HG03558 (cell line): ENCODE results near the gene TBX4.

Experiments
- ATAC-seq: cut with Tn5 transposase; IDR thresholded peaks from one replicate; pipeline ENCODE4 v1.9.1; 2021; ENCODE audit warnings: moderate number of reproducible peaks; ENCODE audit not compliant: unreplicated experiment; ENCODE audit errors: extremely low read depth

Gene TBX4

DNA sequence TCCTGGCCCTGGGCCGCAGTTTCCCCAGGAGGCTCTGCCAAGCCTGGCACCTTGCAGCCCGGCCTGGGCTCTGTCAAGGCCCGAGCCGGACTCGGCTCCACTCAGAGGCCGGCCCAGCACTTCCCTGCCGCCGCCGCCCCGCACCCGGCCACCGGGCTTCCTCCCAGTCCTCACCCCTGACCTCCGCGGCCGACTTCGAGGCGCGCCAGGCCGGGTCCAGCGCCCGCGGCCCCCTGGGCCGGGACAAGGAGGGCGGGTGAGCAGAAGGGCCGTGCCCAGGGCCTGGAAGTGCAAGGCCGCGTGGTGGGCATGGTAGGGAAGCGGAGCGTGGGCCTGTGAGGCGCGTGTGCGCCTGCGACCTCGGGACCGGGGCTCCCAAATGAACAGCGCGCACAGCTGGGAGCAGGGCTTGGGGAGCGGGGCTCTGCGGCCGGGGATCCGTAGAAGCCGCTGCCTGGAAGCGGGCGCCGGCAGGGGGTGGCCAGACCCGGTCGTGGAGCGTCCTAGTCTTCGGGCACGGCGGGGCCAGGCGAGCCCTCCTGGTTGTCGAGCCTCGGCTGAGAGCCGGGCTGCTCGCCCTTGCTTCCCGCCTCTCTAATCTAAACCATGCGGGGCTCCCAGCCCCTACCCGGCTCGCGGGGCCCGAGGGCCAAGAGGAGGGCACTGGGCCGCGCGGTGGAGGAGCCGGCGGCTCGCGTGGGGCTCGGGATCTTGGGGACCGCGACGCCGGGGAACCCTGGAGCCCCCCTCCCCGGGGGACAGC lies 503 bp upstream of the TBX4 start:
- ATAC-seq: no peak

DNA sequence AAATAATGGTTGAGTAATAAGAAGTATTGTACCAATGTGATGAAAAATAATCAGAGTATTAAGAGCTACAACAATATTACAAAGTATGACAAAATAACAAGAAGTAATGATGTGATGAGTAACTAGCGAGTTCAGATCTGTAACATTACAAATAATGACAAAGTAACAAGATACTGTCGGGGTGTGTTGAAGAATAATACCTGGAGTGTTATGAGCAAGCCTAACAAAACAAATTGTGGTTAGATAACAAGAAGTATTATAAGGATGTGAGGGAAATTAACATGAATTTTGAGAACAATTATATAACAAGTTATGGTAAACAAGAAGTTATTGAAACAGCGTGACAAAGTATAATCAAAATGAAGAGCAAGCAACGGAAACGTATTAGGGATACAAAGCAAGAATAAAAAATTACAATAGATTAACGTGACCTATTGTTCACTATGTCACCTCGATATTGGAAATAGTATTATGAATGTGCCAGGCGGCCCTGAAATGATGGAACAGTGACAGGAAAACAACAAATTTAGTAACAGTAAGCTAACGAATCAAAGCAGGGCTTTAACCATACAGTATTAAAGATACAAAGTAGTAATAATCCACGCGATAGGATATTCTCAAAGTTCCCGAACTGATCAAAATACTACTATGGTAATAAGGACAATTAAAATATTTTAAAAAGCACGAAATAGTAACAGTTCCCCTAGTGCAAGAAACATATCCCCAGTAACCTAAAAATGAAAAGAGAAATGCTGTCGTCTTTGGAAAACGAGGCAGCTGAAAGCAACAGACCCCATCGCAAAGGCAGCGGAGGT lies 1.6 kb downstream of the TBX4 start:
- ATAC-seq: no peak

- no peak for ATAC-seq
Measured at GRCh38 chr17:61454381-61455323, 2.4 kb downstream of the TBX4 start.

- ATAC-seq: no peak
Measured at GRCh38 chr17:61455324-61456060, 3.3 kb downstream of the TBX4 start.

DNA sequence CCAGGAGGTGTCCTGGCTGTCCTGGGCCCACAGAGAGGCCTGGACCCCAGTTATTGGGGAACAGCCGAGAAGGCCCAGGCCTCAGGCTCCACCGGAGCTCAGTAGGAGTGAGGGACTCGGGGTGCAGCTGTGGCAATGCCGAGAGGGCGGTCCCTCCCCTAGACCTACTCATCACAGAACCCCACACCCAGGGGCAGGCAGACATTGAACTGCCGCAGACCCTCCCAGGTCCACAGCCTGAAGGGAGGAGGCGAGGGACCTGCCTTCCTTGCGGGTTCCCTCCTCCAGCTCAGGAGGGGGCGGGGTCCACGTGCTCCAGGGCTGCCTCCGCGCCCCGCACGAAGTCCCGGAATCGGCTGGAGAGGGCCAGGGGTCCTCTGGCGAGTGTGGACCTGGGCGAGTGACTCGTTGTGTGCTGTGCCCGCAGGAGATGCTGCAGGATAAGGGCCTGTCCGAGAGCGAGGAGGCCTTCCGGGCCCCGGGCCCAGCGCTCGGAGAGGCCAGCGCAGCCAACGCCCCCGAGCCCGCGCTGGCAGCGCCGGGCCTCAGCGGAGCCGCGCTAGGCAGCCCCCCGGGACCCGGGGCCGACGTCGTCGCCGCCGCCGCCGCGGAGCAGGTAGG lies 3.9 kb downstream of the TBX4 start:
- no peak for ATAC-seq

- no peak for ATAC-seq
Measured at GRCh38 chr17:61456688-61457225, 4.5 kb downstream of the TBX4 start.

DNA sequence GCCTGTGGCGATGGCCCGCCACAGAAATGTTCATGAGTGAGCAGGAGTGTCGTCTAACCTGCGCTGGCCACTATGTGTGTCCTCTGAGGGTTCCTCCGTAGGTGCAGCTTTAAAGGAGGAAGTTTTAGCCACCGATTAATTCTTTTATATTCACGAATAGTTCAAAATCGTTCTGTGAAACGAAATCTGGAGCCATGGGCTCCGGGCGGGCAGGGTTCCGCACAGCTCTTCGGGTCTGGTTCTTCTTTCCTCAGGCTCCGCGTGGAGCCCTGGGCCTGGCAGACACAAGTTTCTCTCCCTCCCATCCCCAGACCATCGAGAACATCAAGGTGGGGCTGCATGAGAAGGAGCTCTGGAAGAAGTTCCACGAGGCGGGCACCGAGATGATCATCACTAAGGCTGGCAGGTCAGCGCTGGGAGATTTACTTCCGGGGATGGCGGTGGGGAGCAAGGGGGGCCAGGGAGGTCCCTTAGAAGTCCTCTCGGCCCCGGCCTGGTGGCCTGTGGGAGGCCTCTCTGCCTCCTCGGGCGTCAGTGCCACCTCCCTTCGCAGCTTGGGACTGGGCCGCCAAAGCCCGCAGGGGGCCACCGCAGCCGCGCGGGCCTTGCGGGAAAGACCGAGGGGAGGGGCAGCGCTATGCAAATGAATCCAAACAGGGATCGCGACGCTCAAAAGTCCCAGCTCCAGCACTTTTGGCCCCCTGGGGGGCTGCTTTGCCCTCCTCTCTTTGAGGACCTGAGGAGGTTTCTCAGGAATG lies 5.2 kb downstream of the TBX4 start:
- ATAC-seq: no peak

GRCh38 chr17:61458000-61458399 lies 5.8 kb downstream of the TBX4 start:
- ATAC-seq: no peak

GRCh38 chr17:61458421-61459141 lies 6.4 kb downstream of the TBX4 start:
- no peak for ATAC-seq

- ATAC-seq: no peak
Measured at GRCh38 chr17:61459142-61459809, 7.1 kb downstream of the TBX4 start.

DNA sequence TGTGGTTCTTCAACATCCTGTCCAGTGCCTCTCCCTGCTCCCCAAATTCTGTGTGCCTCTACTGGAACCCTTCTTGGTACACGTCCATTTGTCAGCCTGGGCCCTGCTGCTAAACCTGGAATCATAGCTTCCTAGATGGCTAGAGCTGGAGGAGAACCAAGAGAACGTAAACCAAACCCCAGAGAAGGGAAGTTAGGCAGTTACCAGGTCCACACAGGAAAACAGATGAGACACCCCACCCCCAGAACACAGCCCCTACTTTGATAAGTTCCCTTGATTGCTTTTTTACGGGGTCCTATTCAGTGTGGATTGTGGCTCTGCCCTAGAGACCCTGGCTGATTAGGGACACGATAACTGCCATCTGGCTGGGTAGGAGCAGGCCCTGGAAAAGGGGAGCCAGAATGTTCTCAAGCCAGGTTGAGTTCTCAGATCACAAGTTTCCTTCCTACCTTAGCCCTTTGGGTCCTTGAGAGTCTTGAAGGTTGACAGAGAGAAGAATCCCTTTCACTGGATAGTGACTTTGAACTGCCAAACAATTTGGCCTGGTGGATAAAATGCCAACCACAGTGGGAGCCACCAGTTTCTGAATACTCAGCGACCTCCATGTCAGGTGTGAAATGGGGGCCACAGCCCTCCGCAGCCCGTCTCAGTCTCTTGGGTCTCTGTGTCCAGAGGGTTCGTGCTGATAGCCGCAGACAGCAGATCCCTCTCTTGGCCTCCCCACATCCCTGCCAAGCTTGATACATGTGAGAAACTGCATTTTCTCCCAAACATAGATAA lies 7.9 kb downstream of the TBX4 start:
- no peak for ATAC-seq

DNA sequence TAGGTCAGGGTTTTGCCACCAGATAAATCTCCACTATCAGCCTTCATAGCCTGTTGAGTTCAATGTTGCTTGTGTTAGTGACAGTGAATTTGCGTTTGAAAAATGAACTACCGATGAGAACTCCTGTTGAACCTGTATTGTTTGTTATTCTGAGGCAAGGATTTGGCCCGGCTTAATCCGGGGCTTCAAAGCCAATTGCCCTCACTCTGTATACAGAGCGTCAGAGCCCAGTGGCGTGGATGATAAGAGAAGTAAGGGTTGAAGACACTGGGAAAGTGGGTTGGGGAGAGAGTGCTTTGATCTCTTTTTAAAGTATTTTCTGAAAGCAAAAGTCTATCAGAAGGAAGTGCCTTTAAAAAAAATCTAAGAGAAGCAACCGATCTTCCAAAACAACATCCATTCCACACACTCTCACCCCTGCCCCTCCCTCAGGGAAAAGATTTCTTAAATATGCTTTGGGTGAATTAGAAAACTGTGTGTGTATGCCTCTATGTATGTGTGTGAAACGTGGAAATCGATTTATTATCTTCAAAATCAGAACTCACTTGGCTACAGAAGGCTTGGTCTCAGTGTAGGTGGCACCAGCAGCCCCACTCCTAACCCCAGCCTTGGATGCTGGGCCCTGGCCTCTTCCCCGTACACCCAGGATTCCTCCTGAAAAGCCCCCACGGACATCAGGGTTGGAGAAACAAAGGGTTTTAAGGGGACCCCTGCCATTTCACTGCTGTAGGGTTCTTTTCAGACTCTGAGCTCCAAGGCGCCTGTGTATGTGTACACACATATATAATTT lies 8.8 kb downstream of the TBX4 start:
- ATAC-seq: no peak

- no peak for ATAC-seq
Measured at GRCh38 chr17:61461586-61461966, 9.4 kb downstream of the TBX4 start.

DNA sequence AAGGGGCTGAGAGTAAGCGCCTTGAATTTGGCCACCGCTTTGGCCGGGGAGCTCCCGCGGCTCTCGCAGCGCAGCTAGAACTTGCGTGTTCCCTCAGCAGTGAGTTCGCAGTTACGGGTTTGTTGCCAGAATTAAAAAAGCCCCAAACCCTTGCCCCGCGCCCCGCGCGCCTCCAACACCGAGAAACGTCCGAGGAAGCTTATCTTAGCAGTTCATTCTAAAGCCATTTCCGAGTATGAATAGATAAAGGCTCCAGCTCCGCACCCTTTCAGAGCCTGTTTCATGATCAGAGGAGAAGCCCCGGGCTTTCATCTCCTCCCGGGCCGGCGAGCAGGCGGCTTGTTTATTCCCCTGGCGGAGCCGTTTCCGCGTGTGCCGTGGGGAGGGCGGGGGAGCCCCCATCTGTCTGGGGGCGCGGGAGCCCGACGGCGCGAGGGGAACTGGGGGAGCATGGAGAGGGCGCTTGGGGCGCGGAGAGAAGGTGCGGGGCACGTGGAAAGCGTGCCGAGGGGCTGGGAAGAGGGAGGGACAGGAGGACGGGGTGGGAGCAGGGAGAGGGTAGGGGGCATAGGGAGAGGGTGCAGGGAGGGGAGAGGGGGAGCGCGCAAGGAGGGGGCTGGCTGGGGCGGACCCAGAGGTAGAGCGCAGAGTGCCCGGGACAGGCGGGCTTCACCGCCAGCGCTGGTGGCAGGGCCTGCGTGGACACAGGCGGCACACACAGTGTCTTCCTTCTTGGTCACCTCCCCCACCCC lies 9.9 kb downstream of the TBX4 start:
- ATAC-seq: no peak

DNA sequence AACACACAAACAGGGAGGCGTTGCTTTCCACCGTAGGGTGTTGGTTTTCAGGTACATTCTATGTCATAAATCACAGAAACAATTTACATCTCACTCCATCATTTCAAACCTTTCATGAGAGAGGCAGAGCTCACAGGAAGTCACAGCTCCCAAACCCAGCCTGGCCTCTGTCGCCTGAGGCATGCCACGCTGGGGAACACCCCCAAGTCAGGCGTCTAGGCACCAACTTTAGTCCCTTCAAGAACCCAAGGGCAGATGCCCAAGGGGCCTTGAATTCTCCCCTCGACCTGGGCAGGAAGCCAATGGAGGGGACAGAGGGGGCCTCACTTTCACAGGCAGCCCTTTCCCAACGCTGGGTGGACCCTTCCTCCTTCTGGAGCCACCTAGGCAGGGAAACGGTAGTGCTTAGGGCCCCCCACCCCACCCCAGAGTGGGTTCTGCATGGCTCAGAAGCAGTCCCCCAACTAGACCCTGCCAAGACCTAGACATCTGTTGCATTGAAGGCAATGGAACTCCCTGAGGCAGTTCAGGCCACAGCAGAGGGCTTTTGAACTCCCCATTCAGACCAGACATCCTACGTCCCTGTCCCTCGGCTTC lies 10.6 kb downstream of the TBX4 start:
- ATAC-seq: no peak
